ENCODE results near the gene PROX2. TPM values are rescaled to one million over a fixed set of nuclear protein-coding genes. Genes with fewer than 3 reads are reported as not detected.

PROX2 gene
- polyA plus RNA-seq, 1 donor (not counting 4 experiments of a cell fraction or from before 2014, with no cell fraction given) = not detected

DNA sequence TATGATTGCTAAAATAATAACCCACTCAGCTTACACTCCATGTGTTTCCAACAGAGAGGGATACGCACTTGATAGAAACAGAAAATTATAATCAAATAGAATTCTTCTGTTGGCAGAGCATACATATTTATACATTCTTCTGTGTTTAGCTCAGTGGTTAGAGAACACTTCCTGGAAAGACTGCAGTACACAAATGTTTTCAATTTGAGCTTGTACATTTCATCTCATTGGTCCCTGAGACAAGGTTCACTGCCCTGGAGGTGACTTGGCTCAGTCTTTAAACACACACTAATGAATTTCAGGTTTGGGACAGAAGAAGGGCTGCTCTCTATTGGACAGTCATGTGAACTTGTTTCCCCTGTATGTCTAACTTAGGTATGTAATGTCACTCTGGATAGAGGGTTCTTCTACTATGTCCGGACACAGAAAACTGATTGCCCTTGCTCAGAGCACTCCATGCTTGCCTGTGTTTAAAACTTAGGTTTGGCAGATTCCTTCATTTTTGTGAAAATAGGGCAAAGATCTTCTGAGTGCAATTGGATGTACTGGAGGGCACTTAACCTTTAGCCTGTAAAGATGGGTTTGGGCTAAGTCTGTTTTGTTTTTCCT lies 22.9 kb downstream of the PROX2 start:
- dilution Hi-C loops (cut with MboI; ENCODE audit: extremely low pct_ligation_motif_present, low sequenced_read_pairs) = no loop called here
- FAIRE-seq = no peak
- no peak overlapping the region for H3K4me3 ChIP-seq (ENCODE audit: control insufficient read depth in 2 of 3, extremely low read depth in 1 of 3, insufficient read depth in 2 of 3, low read depth in 1 of 3, low read length in 3 of 3)
- H2AFZ ChIP-seq (ENCODE audit: control insufficient read depth, low read length) = no peak overlapping the region
- no peaks in the 10 kb centered on the region for H4K20me1 ChIP-seq (ENCODE audit: control insufficient read depth, extremely low read depth, insufficient read depth, low read length)
- H3K27me3 ChIP-seq (ENCODE audit: control insufficient read depth, extremely low read depth, insufficient read depth, low read length) = no peaks in the 10 kb centered on the region
- no peak overlapping the region for H3K4me2 ChIP-seq (ENCODE audit: control insufficient read depth, extremely low read depth, insufficient read depth, low read depth, low read length)
- no peak overlapping the region for H3K27ac ChIP-seq (ENCODE audit: control insufficient read depth, insufficient read depth, low read length)
- peaks cover 14% of the 10 kb centered on the region for H3K4me1 ChIP-seq (ENCODE audit: control insufficient read depth, extremely low read depth, insufficient read depth, low read length)
- no peaks in the 10 kb centered on the region for H3K79me2 ChIP-seq (ENCODE audit: control insufficient read depth, insufficient read depth, low read length)
- no peaks in the 10 kb centered on the region for H3K36me3 ChIP-seq (ENCODE audit: control insufficient read depth in 2 of 2, extremely low read depth in 1 of 2, insufficient read depth in 2 of 2, low read length in 2 of 2)
- DNase-seq (ENCODE audit: low read depth, low spot score) = no peak
- TF ChIP-seq EZH2 (IDR thresholded peaks at IDR 0.05; ENCODE audit: low read length) = no peak
- TF ChIP-seq, protein P1, sequence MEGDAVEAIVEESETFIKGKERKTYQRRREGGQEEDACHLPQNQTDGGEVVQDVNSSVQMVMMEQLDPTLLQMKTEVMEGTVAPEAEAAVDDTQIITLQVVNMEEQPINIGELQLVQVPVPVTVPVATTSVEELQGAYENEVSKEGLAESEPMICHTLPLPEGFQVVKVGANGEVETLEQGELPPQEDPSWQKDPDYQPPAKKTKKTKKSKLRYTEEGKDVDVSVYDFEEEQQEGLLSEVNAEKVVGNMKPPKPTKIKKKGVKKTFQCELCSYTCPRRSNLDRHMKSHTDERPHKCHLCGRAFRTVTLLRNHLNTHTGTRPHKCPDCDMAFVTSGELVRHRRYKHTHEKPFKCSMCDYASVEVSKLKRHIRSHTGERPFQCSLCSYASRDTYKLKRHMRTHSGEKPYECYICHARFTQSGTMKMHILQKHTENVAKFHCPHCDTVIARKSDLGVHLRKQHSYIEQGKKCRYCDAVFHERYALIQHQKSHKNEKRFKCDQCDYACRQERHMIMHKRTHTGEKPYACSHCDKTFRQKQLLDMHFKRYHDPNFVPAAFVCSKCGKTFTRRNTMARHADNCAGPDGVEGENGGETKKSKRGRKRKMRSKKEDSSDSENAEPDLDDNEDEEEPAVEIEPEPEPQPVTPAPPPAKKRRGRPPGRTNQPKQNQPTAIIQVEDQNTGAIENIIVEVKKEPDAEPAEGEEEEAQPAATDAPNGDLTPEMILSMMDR (optimal IDR thresholded peaks at IDR 0.05 in 1 of 3, IDR thresholded peaks at IDR 0.05 in 1 of 3, conservative IDR thresholded peaks at IDR 0.05 in 1 of 3; ENCODE audit: extremely low read depth in 1 of 3, insufficient read depth in 2 of 3, low read length in 3 of 3) = no peak
- H3K9me1 ChIP-seq (ENCODE audit: control insufficient read depth, extremely low read depth, insufficient read depth, low read length) = no peaks in the 10 kb centered on the region
- H3K9ac ChIP-seq (ENCODE audit: control insufficient read depth, extremely low read depth, insufficient read depth, low read length) = no peak overlapping the region
- no peaks in the 10 kb centered on the region for H3K9me3 ChIP-seq (ENCODE audit: control insufficient read depth, low read depth, low read length)

DNA sequence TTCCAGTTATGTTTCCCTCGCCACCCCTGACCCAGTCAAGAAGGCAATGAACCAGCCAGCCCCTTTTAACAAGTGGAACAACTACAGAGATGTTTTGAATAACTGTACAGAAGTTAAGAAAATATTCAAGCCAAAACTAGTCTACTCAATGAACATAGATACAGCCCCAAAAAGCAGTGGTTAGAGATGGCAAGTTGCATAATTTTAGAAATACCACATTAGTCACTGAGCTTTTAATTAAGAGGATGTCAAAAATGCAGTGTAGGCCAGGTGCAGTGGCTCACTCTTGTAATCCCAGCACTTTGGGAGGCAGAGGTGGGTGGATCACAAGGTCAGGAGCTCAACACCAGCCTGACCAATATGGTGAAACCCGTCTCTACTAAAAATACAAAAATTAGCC lies 27.2 kb downstream of the PROX2 start:
- no peaks in the 10 kb centered on the region for H3K79me2 ChIP-seq (ENCODE audit: control insufficient read depth, insufficient read depth, low read length)
- H2AFZ ChIP-seq (ENCODE audit: control insufficient read depth, low read length) = no peak overlapping the region
- DNase-seq (ENCODE audit: low read depth, low spot score) (no peak), FAIRE-seq (no peak)
- dilution Hi-C loops (cut with MboI; ENCODE audit: extremely low pct_ligation_motif_present, low sequenced_read_pairs) = no loop called here
- no peak overlapping the region for H3K4me2 ChIP-seq (ENCODE audit: control insufficient read depth, extremely low read depth, insufficient read depth, low read depth, low read length)
- H3K36me3 ChIP-seq (ENCODE audit: control insufficient read depth in 2 of 2, extremely low read depth in 1 of 2, insufficient read depth in 2 of 2, low read length in 2 of 2) = no peaks in the 10 kb centered on the region
- H4K20me1 ChIP-seq (ENCODE audit: control insufficient read depth, extremely low read depth, insufficient read depth, low read length) = no peaks in the 10 kb centered on the region
- H3K9me1 ChIP-seq (ENCODE audit: control insufficient read depth, extremely low read depth, insufficient read depth, low read length) = no peaks in the 10 kb centered on the region
- H3K4me3 ChIP-seq (ENCODE audit: control insufficient read depth in 2 of 3, extremely low read depth in 1 of 3, insufficient read depth in 2 of 3, low read depth in 1 of 3, low read length in 3 of 3) = no peak overlapping the region
- TF ChIP-seq, protein P1 (optimal IDR thresholded peaks at IDR 0.05 in 1 of 3, IDR thresholded peaks at IDR 0.05 in 1 of 3, conservative IDR thresholded peaks at IDR 0.05 in 1 of 3; ENCODE audit: extremely low read depth in 1 of 3, insufficient read depth in 2 of 3, low read length in 3 of 3) = no peak
- no peak for TF ChIP-seq EZH2 (IDR thresholded peaks at IDR 0.05; ENCODE audit: low read length)
- H3K27me3 ChIP-seq (ENCODE audit: control insufficient read depth, extremely low read depth, insufficient read depth, low read length) = no peaks in the 10 kb centered on the region
- peak overlapping the region; percentile 5 for H3K27ac ChIP-seq (ENCODE audit: control insufficient read depth, insufficient read depth, low read length)
- no peak overlapping the region for H3K9ac ChIP-seq (ENCODE audit: control insufficient read depth, extremely low read depth, insufficient read depth, low read length)
- H3K4me1 ChIP-seq (ENCODE audit: control insufficient read depth, extremely low read depth, insufficient read depth, low read length) = peaks cover 32% of the 10 kb centered on the region
- no peaks in the 10 kb centered on the region for H3K9me3 ChIP-seq (ENCODE audit: control insufficient read depth, low read depth, low read length)
